IPS DF 6.9 (cell line): Measurements from ENCODE around the gene SLC22A5.
"Not testable (repeated sequence)": the region's sequence is repeated elsewhere in the genome, so short reads cannot be mapped to it uniquely, and the experiment has no call there.

Experiments used
- DNase-seq: peaks from one replicate; pipeline ENCODE4 v3.0.0-alpha.2; 2013; ENCODE audit warnings: low read depth, low spot score
- H3K27ac ChIP-seq: one replicate; pipeline ENCODE4 v1.5.1; 2013; ENCODE audit warnings: low read length, control low read depth
- H3K27me3 ChIP-seq: 2 replicates; pipeline ENCODE4 v1.6.1; 2013; ENCODE audit warnings: mild to moderate bottlenecking, low read length; ENCODE audit not compliant: control insufficient read depth, insufficient read depth
- H3K36me3 ChIP-seq: 2 replicates; pipeline ENCODE4 v1.6.1; 2013; ENCODE audit warnings: low read length; ENCODE audit not compliant: control insufficient read depth, insufficient read depth
- H3K4me1 ChIP-seq: 2 replicates; pipeline ENCODE4 v1.6.1; 2013; ENCODE audit warnings: low read length; ENCODE audit not compliant: control insufficient read depth, insufficient read depth
- H3K4me3 ChIP-seq: 2 replicates; pipeline ENCODE4 v1.5.1; 2013; ENCODE audit warnings: mild to moderate bottlenecking, low read length
- H3K9me3 ChIP-seq: 2 replicates; pipeline ENCODE4 v1.6.1; 2013; ENCODE audit warnings: low read length, inconsistent platforms; ENCODE audit not compliant: control insufficient read depth, insufficient read depth
- WGBS: extraction: QIAGEN DNeasy Blood & Tissue Kit; methylation state at CpG from one replicate; pipeline ENCODE4 v1.1.7; 2013; ENCODE audit warnings: mixed read lengths, missing lambda C conversion rate; ENCODE audit not compliant: insufficient read length, insufficient coverage; 5-methylcytosine and 5-hydroxymethylcytosine counted together

SLC22A5 gene

GRCh38 chr5:132437604-132438266 is 68.2 kb downstream of the SLC22A5 start:
- Histone ChIP-seq H3K36me3 (no peaks in the 10 kb centered on the region), H3K27ac (no peak overlapping the region), H3K27me3 (no peaks in the 10 kb centered on the region), H3K4me3 (no peak overlapping the region), H3K9me3 (no peaks in the 10 kb centered on the region), H3K4me1 (peaks cover 2% of the 10 kb centered on the region; the same call in 1 of the 2 replicates)
- no peak for DNase-seq
- WGBS = no CpG with 5 or more reads among the region's 3 CpGs

DNA sequence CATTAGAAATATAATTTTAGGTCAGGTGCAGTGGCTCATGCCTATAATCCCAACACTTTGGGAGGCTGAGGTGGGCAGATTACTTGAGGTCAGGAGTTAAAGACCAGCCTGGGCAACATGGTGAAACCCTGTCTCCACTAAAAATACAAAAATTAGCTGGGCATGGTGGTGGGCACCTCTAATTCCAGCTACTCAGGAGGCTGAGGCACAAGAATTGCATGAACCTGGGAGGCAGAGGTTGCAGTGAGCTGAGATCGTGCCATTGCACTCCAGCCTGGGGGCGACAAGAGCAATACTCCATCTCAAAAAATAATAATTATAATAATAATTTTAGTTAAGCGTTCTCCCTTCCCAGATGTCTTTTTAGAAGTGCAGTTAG is 68.7 kb downstream of the SLC22A5 start:
- not testable (repeated sequence) for DNase-seq, H3K9me3 ChIP-seq, H3K4me3 ChIP-seq, H3K27me3 ChIP-seq, H3K36me3 ChIP-seq, H3K27ac ChIP-seq, H3K4me1 ChIP-seq
- WGBS = no CpG with 5 or more reads among the region's 3 CpGs

DNA sequence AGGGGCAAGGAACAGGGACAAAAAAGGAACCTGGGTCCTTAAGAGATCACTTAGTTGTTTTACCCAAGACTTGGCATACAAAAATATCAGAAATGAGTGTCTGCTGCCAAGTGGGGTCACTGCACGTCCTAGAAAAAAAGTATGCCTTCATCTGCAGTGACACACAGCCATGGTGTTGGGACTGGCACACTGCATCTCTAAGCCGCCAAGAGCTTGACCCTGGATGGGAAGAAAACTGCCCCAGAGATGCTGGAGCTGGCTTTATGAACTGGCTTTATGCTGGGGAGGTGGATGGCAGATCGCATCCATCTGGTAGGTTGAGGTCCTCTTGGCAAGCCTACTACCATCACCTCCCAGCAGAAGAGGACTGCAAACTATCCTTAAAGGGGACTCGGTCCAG is 69.4 kb downstream of the SLC22A5 start:
- whole genome bisulfite sequencing = no CpG with 5 or more reads among the region's 4 CpGs
- Histone ChIP-seq H3K27ac (no peak overlapping the region), H3K9me3 (no peaks in the 10 kb centered on the region), H3K27me3 (no peaks in the 10 kb centered on the region), H3K4me3 (no peak overlapping the region), H3K36me3 (no peaks in the 10 kb centered on the region), H3K4me1 (peaks cover 2% of the 10 kb centered on the region; the same call in 1 of the 2 replicates)
- no peak for DNase-seq

DNA sequence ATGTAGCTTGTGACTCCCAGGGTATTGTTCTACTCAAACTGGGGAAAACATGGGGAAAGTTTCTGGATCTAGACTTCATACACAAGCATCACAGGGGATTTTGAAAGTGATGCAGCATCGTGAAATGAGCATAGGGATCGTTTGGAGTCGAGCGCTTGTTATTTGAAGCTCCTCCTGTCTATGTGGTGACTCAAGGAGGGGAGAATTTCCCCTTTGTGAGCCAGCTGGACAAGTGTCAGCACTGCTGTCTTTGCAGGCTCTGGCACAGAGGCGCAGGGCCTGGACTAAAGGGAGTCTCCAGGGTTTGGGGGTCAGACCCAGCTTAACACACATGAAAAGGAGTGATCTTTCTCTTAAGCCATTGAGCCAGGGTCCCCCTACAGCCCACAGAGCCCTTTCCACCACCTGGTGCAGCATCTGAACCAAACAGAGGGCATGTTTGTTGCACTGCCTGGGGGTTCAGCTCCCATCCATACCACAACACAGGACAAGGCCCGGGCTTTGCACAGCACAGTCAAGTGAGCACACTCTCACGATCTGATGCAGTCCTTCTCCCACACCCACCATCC is 70.1 kb downstream of the SLC22A5 start:
- no peak overlapping the region for H3K27ac ChIP-seq
- no peaks in the 10 kb centered on the region for H3K9me3 ChIP-seq
- no peak overlapping the region for H3K4me3 ChIP-seq
- H3K27me3 ChIP-seq = no peaks in the 10 kb centered on the region
- 100% methylated on average over 1 of the region's 7 CpGs for WGBS
- H3K36me3 ChIP-seq = no peaks in the 10 kb centered on the region
- DNase-seq = no peak
- peaks cover 2% of the 10 kb centered on the region; the same call in 1 of the 2 replicates for H3K4me1 ChIP-seq

GRCh38 chr5:132444061-132444460 is 74.6 kb downstream of the SLC22A5 start:
- Histone ChIP-seq H3K27ac (no peak overlapping the region), H3K9me3 (no peaks in the 10 kb centered on the region), H3K4me3 (no peak overlapping the region), H3K4me1 (peaks cover 2% of the 10 kb centered on the region; the same call in 1 of the 2 replicates), H3K36me3 (no peaks in the 10 kb centered on the region), H3K27me3 (no peaks in the 10 kb centered on the region)
- no CpG with 5 or more reads among the region's 7 CpGs for WGBS
- no peak for DNase-seq
